Lung microvascular endothelial cell (primary cell): ENCODE measurements around the gene TNNT3. TPM values are rescaled to one million over a fixed set of nuclear protein-coding genes. Genes with fewer than 3 reads are reported as not detected.

Experiments
- DNase-seq, 2 donors: peaks; one replicate each; pipeline versions ENCODE4 v3.0.0 to v3.0.0-alpha.2; 2010; ENCODE audit warnings: low read depth in 2 of 2
- total RNA-seq: library from RNA; depleted of rRNA; stranded (reverse); fragments of >200 nt; gene quantifications from 2 replicates; pipeline ENCODE4 v1.2.1, GENCODE V29; 2014

TNNT3 gene
- total RNA-seq, 1 donor from 2014 or later = not detected

GRCh38 chr11:1934335-1935155 is 15.0 kb downstream of the TNNT3 start:
- DNase-seq = no peak

- no peak for DNase-seq
Observed at GRCh38 chr11:1935156-1936071, 15.9 kb downstream of the TNNT3 start.

GRCh38 chr11:1936072-1936780 is 16.7 kb downstream of the TNNT3 start:
- no peak for DNase-seq

- no peak for DNase-seq
Observed at GRCh38 chr11:1936781-1937615, 17.5 kb downstream of the TNNT3 start.

- DNase-seq = no peak
Observed at GRCh38 chr11:1937616-1938342, 18.3 kb downstream of the TNNT3 start.

- no peak for DNase-seq
Observed at GRCh38 chr11:1938343-1939005, 19.0 kb downstream of the TNNT3 start.

- no peak for DNase-seq
Observed at GRCh38 chr11:1939006-1939625, 19.6 kb downstream of the TNNT3 start.

- DNase-seq = peak; percentile 20 to 48
Observed at GRCh38 chr11:1939788-1940187, 20.3 kb downstream of the TNNT3 start.

- no peak for DNase-seq
Observed at GRCh38 chr11:1942558-1943260, 23.2 kb downstream of the TNNT3 start.

- peak in 1 of 2 donors; percentile 5 for DNase-seq
Observed at GRCh38 chr11:1943576-1943975, 24.1 kb downstream of the TNNT3 start.

- DNase-seq = peak; percentile 11 to 64
Observed at GRCh38 chr11:1943977-1944376, 24.5 kb downstream of the TNNT3 start.

GRCh38 chr11:1946812-1947484 is 27.4 kb downstream of the TNNT3 start, which contains the start of gene MRPL23:
Gene MRPL23 (plus strand): TSS chr11:1947332. CDS start chr11:1947363, 31 bp downstream.
- no peak for DNase-seq

- no peak for DNase-seq
Observed at GRCh38 chr11:1947592-1948237, 28.2 kb downstream of the TNNT3 start.

GRCh38 chr11:1948389-1948788 is 28.9 kb downstream of the TNNT3 start:
- no peak for DNase-seq

- DNase-seq = no peak
Observed at GRCh38 chr11:1949302-1949701, 29.8 kb downstream of the TNNT3 start.

- DNase-seq = no peak
Observed at GRCh38 chr11:1949922-1950321, 30.4 kb downstream of the TNNT3 start.

GRCh38 chr11:1952806-1953482 is 33.4 kb downstream of the TNNT3 start:
- no peak for DNase-seq
